ENCODE results near the gene WASF2. TPM values are rescaled to one million over a fixed set of nuclear protein-coding genes. Genes with fewer than 3 reads are reported as not detected.

WASF2 gene
- total RNA-seq, 1 donor from 2014 or later: 97.8 TPM

DNA sequence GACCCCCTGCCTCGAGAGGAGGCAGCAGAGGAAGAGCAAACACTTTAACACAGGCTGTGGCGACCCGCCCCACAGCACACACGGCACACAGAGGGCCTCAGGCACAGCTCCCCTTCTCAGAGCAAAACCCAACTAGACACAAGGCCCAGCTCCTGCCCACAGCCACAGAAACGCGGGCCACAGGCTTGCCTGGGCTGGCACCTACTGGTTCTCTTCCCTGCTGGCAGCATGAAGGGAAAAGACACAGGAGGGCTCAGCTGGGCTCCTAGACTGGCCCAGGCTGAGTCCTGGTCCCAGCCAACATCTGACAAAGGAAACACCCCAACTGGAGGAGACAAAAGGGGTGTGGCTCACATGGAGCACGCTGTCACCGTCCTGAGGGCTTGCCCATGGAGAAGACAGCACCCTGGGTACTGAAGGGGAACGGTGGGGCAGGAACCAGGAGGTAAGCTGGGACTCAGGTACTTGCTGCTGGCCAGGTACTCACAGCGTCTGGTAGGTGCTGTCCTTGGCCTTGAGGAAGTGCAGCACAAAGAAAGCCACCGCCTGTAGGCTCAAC, 110.3 kb downstream of the WASF2 start:
- Mint-ChIP-seq H3K9me3 (no peaks in the 10 kb centered on the region), H3K27me3 (ENCODE audit: low read depth) (peaks cover 16% of the 10 kb centered on the region), H3K4me3 (no peak overlapping the region), H3K4me1 (peaks cover 8% of the 10 kb centered on the region), H3K36me3 (no peaks in the 10 kb centered on the region), H3K27ac (no peak overlapping the region)
- DNase-seq (ENCODE audit: low spot score in 2 of 2, unreplicated experiment in 2 of 2): no peak
- TF ChIP-seq, protein P1, sequence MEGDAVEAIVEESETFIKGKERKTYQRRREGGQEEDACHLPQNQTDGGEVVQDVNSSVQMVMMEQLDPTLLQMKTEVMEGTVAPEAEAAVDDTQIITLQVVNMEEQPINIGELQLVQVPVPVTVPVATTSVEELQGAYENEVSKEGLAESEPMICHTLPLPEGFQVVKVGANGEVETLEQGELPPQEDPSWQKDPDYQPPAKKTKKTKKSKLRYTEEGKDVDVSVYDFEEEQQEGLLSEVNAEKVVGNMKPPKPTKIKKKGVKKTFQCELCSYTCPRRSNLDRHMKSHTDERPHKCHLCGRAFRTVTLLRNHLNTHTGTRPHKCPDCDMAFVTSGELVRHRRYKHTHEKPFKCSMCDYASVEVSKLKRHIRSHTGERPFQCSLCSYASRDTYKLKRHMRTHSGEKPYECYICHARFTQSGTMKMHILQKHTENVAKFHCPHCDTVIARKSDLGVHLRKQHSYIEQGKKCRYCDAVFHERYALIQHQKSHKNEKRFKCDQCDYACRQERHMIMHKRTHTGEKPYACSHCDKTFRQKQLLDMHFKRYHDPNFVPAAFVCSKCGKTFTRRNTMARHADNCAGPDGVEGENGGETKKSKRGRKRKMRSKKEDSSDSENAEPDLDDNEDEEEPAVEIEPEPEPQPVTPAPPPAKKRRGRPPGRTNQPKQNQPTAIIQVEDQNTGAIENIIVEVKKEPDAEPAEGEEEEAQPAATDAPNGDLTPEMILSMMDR (IDR thresholded peaks at IDR 0.05; ENCODE audit: unreplicated experiment): no peak

DNA sequence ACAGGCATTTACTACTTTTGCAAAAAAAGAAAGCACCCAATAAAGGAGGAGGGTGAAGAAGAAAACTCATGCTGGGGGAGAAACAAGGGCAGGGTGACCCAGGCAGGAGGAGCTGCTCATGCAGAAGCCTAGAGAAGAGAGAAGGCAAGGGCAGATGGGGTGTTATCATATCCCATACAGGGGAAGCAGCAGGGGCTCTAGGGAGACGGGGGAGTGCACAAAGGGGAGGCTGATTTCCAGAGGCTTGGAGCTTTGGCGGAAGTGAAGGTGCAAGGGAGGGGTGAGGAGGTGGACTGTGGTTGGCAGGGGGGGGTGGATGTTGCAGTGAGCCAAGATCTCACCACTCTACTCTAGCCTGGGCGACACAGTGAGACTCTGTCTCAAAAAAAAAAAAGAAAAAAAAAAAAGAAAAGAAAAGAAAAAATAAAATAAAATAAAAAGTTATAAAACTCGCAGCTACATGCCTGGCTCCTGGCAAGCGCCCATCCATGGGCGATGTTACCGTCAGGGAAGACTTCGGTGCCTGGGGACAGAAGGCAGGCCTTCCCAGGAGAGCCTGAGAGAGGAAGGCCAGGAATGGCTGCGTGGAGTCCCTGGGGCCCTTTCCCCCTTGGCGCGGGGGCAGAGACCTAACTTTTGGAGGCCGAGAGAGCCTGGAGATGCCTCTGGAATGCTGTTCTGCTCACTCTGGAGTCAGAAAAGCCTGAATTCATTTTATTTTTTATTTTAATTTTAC, 112.0 kb downstream of the WASF2 start:
- TF ChIP-seq, protein P1 (IDR thresholded peaks at IDR 0.05; ENCODE audit: unreplicated experiment): no peak
- no peak overlapping the region for H3K27ac Mint-ChIP-seq
- H3K27me3 Mint-ChIP-seq (ENCODE audit: low read depth): peaks cover 13% of the 10 kb centered on the region
- no peaks in the 10 kb centered on the region for H3K36me3 Mint-ChIP-seq
- H3K9me3 Mint-ChIP-seq: no peaks in the 10 kb centered on the region
- peaks cover 8% of the 10 kb centered on the region for H3K4me1 Mint-ChIP-seq
- no peak for DNase-seq (ENCODE audit: low spot score in 2 of 2, unreplicated experiment in 2 of 2)
- no peak overlapping the region for H3K4me3 Mint-ChIP-seq

GRCh38 chr1:27374362-27375086, 115.4 kb downstream of the WASF2 start, which contains the start of gene FCN3:
Gene FCN3 (minus strand): TSS chr1:27374824. CDS start chr1:27374818, 6 bp downstream.
- no peaks in the 10 kb centered on the region for H3K36me3 Mint-ChIP-seq
- peaks cover 2% of the 10 kb centered on the region for H3K4me1 Mint-ChIP-seq
- H3K4me3 Mint-ChIP-seq: no peak within 1 kb of the TSS
- TF ChIP-seq, protein P1 (IDR thresholded peaks at IDR 0.05; ENCODE audit: unreplicated experiment): no peak
- H3K27ac Mint-ChIP-seq: no peak within 1 kb of the TSS
- H3K27me3 Mint-ChIP-seq (ENCODE audit: low read depth): no peaks in the 10 kb centered on the region
- no peaks in the 10 kb centered on the region for H3K9me3 Mint-ChIP-seq
- no peak for DNase-seq (ENCODE audit: low spot score in 2 of 2, unreplicated experiment in 2 of 2)

GRCh38 chr1:27372808-27373690, 116.9 kb downstream of the WASF2 start:
- no peaks in the 10 kb centered on the region for H3K36me3 Mint-ChIP-seq
- no peaks in the 10 kb centered on the region for H3K27me3 Mint-ChIP-seq (ENCODE audit: low read depth)
- TF ChIP-seq, protein P1 (IDR thresholded peaks at IDR 0.05; ENCODE audit: unreplicated experiment): no peak
- no peak for DNase-seq (ENCODE audit: low spot score in 2 of 2, unreplicated experiment in 2 of 2)
- no peak overlapping the region for H3K27ac Mint-ChIP-seq
- H3K9me3 Mint-ChIP-seq: no peaks in the 10 kb centered on the region
- peaks cover under 1% of the 10 kb centered on the region for H3K4me1 Mint-ChIP-seq
- no peak overlapping the region for H3K4me3 Mint-ChIP-seq

Measured in mesothelial cell of epicardium (in vitro differentiated cells).